NCI-H2029 (cell line): ENCODE measurements around the gene TNRC6C.
"Not testable (repeated sequence)": the region's sequence is repeated elsewhere in the genome, so short reads cannot be mapped to it uniquely, and the experiment has no call there.

ENCODE experiments used
- DNase-seq: peaks from one replicate; lab custom pipeline; 2025; lab: John Stamatoyannopoulos, UW

The TNRC6C gene

DNA sequence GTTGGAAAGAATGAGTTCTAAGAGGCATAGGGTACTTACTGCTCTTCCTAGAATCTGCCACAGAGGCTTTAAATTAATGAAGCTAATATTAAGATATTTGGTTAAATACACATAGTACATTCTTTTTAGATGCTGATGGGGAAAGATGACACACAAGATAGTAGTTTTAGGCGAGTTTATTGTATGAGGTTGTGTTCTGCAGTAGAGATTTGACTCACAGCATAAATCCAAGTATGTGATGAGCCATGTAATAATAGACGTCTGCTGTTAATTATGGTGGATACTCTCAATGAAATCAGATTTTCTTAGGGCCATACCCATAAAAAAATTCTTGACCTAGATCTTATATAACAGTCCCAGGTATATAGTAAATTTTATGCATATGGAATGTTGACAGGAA is 8.0 kb downstream of the TNRC6C start:
- no peak for DNase-seq

DNA sequence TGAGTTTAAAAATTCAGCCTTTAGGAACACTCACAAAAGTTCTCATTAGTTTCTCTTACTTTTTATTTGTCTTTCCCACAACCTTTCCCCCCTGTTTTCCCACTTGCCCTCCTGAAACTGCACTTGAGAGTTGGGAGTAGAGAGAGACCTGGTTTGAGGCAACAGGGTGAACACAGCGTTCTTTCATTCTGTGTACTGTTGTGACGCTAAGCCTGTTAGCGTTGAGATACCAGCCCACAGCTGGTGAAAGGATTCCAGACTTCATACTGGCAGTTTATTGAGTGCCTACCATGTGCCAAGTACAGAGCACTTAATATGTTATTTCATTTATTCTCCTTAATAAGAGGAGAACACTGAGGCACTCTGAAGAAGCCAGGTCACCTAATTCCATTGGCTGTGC is 10.3 kb downstream of the TNRC6C start:
- DNase-seq, result no peak

DNA sequence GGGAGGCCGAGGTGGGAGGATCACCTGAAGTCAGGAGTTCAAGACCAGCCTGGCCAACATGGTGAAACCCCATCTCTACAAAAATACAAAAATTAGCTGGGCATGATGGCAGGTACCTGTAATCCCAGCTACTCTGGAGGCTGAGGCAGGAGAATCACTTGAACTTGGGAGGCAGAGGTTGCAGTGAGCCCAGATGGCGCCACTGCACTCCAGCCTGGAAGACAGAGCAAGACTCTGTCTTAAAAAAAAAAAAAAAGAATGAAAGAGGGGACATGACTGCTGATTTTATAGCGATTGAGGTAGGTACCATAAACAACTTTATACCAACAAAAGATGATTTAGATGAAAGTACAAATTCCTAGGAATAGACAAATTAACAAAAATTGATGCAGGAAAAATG is 13.8 kb downstream of the TNRC6C start:
- not testable (repeated sequence) for DNase-seq

DNA sequence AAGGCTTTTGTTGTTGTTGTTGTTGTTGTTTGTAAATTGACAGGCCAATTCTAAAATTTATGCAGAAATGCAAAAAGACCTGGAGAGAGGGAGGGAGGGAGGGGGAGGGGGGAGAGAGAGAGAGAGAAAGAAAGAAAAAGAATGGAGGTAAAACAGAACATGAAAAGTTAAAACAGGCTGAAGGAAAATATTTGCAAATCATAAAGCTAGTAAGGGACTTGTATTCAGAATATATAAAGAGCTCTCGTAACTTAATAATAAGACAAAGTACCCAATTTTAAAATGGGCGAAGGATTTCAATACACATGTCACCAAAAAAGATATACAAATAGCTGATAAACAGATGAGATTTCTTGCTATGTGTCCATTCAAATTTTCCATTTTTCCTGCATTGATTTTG is 15.4 kb downstream of the TNRC6C start:
- no peak for DNase-seq

DNA sequence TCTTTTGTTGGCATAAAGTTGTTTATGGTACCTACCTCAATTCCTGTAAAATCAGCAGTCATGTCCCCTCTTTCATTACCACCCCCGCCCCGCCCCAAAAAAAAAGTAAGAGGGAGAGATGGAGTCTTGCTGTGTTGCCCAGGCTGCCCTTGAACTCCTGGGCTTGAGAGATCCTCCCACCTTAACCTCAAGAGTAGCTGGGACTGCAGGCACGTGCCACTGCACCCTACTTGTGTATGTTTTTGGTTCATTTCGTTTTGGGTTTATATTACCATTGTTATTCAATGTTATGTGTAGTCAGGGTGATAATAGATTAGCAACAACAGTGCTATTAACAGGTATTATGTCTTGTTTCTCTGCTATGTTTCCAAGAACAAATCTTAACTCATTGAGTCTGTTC is 15.9 kb downstream of the TNRC6C start:
- no peak for DNase-seq

DNA sequence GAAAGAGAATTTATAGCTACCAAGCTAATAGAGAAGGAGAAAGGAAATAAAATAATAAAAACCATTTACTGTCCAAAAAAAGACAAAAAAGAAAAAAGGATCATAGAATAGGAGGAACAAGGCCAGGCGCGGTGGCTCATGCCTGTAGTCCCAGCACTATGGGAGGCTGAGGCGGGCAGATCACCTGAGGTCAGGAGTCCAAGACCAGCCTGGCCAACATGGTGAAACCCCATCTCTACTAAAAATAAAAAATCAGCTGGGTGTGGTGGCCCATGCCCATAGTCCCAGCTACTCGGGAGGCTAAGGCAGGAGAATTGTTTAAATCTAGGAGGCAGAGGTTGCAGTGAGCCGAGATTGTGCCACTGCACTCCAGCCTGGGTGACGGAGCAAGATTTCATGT is 23.9 kb downstream of the TNRC6C start:
- DNase-seq, result not testable (repeated sequence)

DNA sequence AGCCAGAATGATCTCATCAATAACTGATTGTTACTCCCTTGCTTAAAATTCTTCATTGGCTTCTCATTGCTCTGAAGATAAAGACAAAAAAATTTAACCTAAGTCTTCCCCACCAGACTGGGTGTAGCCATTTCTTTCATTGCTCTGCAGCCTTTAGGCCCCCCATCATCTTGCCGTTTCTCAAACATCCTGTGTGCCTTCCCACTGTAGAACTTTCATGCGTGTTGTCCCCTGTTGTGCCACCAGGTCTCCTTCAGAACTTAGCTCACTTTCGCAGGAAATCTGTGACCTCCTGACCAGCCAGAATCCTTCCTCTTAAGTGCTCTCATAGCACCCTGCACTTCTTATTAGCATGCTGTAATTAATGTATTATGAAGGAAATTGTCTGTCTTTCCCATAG is 31.8 kb downstream of the TNRC6C start:
- DNase-seq, result no peak

DNA sequence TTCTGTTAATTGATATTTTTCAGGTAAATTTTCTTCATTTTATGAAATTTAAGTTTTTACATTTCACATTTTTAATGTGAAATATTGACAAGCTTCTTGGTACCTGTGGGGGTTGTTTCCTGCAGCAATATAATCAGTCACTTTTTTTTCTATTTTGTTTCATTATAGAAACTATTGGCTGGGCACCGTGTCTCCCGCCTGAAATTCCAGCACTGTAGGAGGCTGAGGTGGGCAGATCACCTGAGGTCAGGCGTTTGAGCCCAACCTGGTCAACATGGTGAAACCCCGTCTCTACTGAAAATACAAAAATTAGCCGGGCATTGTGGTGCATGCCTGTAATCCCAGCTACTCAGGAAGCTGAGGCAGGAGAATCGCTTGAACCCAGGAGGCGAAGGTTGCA is 35.2 kb downstream of the TNRC6C start:
- DNase-seq, result not testable (repeated sequence)

DNA sequence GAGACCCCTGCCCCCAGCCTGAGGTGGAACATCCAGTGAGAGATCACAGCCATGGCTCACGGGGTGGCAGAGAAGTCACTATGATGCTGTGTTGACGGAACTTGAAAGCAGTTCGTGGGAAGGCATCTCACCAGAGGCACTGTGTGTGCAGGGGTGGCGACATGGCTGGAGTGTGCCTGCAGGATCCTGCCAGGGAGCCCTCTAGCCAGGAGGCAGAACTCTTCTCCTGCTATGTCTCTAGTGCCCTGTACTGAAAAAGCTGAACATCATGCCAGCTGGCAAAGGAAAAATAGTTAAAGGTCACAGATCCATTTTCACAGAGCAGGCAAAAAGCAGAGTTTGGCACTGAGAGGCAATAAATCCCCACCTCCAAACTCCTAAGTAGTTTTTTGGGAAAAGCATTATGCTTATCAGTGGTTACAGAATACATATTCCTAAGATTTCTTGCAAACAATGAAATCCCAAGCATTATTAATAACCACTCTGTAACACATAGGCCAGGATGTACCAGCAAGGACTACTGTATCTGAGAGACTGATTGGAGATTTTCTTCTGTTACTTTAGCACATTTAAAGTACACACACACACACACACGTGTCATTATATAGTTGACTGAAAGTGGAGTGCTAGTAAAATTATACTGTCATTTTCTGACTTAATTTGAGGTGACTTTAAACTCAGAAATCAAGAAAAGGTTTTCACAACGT is 36.8 kb downstream of the TNRC6C start:
- DNase-seq, result no peak

DNA sequence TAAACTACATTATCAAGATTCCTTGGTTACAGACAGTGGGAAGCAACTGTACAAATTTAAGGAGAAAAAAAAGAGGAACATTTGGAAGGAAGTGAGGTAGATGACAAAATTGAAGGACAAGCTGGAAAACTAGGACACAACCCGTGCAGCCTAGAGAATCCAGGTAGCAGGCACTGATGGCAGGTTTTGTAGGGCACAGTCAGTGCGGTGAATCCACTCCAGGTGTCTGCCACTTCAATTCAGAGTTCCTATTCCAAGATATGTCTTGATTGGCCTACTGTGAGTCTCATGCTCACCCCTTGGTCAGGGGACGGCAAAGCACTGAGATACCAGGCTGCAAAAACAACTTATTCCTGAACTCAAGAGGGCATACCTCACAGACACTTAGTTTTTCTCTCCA is 37.8 kb downstream of the TNRC6C start:
- DNase-seq, result no peak

DNA sequence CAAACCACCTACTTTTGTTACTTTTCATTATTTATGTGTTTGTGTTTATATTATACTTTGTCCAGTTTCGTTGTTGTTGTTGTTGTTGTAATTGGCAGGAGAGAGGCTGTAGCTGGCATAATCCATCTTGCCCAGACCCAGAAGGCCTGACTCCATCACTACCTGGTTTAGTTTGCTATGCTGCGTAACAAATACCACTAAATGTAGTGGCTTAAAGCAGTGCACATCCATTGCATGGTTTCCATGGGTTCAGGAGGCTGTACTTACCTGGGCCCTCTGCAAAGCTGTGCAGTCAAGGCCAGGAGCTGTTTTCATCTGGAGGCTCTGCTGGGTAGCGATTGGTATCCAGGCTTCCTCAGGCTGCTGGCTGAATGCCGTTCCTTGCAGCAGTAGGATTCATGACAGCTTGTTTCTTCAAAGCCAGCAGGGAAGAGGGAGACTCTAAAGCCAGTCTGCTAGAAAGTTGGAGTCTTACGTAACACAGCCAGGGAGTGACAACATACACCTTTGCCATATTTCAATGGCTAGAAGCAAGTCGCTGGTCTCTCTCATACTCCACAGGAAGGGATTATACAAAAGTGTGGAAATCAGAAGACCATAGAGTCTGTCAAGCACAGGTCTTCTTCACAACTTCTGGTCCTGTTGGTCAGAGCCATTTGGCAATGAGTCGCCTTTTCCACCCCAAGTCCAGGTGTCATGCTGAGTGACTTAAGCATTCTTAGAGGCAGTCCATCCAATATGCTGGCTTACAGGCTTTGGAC is 41.1 kb downstream of the TNRC6C start:
- no peak for DNase-seq

DNA sequence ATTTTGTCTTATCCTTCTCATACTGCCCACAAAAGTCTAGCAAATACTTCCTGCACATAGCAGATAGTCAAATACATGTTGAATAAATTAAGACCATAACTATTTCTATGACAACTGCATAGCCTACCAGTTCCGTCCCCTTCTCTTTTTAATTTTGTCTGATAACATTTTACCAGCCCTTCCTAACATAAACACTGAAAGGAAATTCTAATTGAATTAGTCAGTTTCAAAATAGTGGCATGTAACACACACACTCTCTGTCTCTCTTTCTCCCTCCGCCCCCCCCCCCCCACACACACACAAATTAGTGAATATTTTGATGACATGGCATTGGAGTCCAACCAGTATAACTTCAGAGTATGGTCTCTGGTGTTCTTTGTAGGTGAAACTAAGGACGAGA is 41.8 kb downstream of the TNRC6C start:
- no peak for DNase-seq

DNA sequence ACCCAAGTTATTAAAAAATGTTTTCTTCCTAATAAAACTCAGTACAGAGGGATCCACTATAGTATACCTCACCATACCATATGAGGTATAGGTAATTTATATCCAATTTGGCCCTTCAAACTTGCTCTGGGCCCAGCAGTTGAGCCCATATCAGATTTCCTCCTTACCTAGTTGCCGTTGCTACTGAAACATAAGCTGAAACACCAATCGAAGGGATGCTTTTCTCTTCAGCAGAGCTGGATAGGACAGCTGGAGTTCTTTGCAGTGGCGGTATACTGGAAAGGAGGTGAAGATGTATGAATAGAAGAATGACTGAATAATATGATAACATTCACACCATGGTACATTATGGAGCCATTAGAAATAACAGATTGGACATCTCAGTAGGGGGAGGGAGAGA is 42.7 kb downstream of the TNRC6C start:
- DNase-seq, result no peak

DNA sequence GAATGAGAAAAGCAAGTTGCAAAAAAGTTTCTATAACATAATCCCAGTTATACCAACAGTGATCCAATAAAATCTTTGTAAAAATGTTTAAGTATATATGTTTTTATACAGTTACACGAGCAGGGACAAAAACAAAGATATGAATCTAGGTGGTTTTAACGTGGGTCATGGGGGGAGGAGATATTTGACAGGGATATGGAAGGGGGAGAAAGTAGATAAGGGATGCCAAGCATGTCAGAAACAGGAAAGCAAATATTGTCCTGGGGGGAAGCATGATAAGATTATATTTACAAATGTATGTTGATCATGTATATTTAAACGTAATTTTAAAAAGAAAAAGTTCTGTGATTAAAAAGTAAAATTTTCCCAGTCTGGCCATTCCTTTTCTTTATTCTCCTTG is 43.1 kb downstream of the TNRC6C start:
- DNase-seq, result no peak

DNA sequence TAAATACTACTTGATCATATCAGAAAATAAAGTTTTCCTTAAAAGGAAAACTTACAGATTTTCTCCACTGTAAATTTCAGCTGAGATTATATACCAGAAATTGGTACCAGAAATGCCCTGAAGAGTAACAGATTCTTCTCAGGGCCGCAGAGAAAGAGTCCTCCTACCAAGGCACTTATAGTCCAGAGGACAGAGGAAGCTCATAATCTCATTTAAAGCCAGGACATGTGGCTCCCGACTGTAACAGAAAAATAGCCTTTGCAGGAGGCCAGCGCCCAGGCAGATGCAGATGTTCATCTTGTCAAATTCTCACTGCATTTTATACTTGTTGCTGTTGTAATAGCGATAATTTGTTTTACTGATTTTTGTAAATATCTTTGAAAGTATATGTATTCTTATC is 43.7 kb downstream of the TNRC6C start:
- DNase-seq, result no peak

DNA sequence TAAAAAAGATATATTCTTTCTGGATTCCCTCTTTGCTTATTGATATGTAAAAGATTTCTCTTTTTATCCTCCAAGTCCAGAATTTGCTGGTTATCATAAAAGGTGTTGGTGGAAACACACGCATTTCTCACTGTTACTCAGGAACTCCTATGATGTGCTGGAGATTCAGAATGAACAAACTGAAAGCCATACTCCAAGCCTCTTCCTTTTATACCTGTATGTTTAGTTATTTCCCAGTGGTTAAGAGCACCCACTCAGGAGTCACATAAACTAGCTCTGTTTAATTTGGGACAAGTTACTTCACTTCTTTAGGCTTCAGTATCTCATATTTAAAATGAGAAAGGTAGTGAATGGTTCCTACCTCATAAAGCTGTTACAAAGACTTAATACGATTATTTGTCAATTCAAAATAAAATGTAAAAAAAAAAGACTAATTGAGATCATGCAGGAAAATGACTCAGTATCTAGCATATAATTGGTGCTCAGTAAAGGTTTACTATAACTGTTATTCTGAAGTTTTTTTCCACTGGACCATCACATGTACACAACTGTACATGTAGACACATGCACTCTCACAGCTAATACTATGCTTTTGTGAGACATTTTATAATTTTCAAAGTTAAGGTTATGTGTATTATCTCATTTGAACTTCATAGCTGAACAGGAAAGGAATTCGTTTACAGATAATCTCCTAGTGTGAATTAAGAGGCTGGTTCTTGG is 47.1 kb downstream of the TNRC6C start:
- no peak for DNase-seq

DNA sequence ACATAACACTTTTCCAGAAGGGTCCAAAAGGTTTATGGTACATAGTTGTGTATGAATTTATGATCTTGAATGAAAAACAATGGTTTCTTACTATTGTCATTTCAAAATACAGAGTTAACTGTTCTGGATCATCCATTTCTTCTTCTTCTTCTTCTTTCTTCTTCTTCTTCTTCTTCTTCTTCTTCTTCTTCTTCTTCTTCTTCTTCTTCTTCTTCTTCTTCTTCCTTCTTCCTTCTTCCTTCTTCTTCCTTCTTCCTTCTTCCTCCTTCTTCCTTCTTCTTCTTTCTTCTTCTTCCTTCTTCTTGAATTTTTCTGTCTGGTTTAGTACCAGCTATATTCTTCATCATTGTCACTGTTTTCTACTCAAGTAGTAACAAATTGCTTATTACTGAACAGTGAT is 47.8 kb downstream of the TNRC6C start:
- no peak for DNase-seq

DNA sequence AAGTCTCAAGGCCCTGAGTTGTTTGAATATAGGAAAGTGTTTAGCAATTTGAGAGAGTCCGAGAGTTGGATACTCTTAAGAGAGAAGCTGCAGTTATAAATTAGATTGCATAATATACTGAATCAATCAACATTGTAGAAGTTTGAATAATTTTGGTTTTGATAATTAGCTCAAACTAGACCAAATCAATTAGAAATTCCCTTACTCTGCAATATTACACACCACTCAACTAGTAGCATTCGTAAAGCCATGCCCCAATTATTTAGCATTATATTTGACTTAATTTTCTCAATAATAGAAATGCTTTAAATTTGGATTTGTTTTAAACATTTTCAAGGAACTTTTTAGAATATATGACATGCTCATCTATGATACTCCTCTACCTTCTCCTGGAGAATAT is 49.1 kb downstream of the TNRC6C start:
- DNase-seq, result no peak

DNA sequence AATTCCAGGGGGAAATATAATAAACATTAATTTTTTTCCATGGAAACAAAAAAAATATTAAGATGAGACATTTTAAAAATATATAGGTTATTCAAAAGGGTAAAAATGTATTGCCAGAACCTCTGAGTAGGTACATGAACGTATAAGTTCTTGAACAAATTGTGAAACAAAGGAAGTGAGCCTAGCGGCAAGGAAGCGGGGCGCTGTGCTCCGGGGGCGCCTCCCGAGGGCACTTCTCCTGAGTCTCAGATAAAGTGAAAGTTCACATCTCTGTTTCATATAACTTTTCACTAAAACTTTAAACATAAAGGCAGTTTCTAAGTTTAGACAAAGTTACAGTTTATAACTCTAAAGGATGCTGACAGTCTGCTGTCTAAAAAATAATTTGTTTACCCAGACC is 52.3 kb downstream of the TNRC6C start:
- no peak for DNase-seq

DNA sequence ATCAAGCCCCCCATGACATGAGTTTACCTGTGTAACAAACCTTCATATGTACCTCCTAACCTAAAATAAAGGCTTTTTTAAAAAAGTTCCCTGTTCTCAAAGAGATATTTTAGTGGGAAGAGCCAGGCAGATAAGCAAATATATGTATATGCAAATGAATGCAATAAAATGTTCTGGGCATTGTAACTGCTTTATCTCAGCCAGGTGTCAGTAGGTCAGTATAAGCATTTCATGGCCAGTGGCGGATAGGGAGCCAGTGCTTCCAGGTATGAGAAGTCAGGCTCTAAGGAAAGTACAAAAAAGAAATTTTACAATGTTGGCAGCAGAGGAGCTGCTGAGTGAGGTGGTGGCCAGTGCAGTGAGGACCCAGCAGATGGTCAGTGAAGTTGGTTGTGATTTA is 53.9 kb downstream of the TNRC6C start:
- no peak for DNase-seq

DNA sequence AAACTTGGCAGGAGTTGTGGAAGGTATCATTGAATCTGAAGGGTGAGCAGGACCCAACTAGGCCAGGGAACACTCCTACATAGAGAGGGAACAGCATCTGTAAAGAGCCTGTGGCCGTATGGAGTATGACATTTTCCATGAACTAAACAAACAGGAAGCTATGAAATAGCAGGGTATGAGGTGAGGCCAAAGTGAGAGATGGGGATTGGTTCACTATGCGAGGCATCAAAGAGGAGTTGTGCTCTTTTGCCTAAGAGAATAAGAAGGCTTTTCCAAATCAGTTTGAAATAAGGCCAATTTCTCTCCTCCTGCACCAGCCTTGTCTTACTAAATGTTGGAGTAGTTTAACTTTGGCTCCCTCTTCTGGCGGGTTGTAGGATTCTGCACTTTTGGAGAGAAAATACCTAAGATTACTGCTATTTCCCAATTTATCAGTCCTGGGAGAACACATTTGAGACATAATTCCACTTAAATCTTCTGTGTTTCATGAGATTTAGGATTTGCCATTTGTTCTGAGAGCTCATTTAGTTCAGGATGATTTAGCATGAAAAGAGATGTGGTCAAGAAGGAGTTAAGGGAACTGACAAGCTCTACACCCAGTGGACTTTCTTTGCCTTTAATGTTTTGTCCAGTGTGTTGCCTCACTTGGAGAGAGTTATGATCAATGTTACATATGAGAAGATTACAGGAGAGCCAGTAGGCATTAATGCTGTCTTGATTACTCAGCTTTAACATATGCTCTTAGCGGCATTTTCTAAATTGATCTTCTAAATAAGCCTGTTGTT is 55.4 kb downstream of the TNRC6C start:
- DNase-seq, result peak; percentile 14

DNA sequence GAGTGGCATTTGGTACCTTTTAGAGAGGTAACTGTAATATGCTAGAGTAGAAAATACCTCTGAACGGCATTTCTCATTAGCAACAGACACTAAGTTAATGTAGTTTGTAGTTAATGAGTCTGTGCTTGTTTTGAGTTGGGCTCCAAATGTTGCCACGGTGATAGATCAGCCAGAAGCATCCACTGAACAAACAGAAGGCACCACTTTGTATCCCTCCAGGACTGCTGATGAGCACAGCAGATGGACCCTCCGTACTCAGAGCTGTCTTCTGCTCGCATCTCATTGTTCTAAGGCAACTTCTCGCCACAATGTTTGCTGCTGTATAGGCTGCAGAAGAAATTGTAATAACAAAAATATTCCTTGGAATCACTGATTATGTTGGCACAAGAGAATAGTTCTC is 56.1 kb downstream of the TNRC6C start:
- no peak for DNase-seq
